ENCODE data around the gene SLC24A3. TPM values are rescaled to one million over a fixed set of nuclear protein-coding genes. Genes with fewer than 3 reads are reported as not detected.

SLC24A3 gene
- total RNA-seq, 1 donor from 2014 or later: 0.79 TPM

DNA sequence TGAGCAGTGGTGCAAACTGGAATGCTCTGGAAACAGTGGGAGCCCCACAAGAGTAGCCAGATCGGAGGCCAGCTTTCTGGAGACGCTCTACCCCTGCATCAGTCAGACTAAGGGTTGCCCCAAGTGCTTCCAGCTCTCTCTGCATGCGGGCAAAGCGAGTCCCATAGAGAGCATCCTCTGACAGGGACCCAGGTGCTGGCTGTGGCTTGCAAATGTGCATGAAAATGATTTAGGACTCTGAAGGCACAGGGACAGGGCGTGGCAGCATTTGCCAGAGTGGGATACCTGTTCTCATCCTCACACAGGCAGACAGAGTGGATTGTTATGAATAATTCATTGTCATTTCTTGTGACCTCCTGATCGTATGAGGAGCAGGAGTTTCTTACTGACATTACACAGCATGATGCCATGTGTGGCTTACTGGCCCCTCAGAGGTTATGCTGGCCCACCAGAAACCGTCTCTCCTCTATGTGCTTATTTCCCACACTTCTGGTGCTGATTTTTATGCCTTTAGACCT, 555.9 kb downstream of the SLC24A3 start:
- no peaks in the 10 kb centered on the region for H3K4me1 ChIP-seq (ENCODE audit: insufficient read depth, low read length)
- Mint-ChIP-seq H3K27me3 (ENCODE audit: low read depth, unreplicated experiment) (no peaks in the 10 kb centered on the region), H3K27ac (ENCODE audit: unreplicated experiment) (no peak overlapping the region), H3K9me3 (ENCODE audit: unreplicated experiment) (no peaks in the 10 kb centered on the region), H3K4me1 (ENCODE audit: low read depth, unreplicated experiment) (peaks cover 23% of the 10 kb centered on the region), H3K36me3 (ENCODE audit: low read depth, unreplicated experiment) (peaks cover 5% of the 10 kb centered on the region), H3K4me3 (ENCODE audit: unreplicated experiment) (no peak overlapping the region)
- FAIRE-seq (no peak), DNase-seq (ENCODE audit: low read depth) (no peak)
- peaks cover 8% of the 10 kb centered on the region for H4K20me1 ChIP-seq (ENCODE audit: insufficient read depth, low read length)
- no peak overlapping the region for H3K9ac ChIP-seq (ENCODE audit: low read length)
- TF ChIP-seq EZH2 (IDR thresholded peaks at IDR 0.05; ENCODE audit: insufficient read depth, low read length): no peak
- TF ChIP-seq, protein P1, sequence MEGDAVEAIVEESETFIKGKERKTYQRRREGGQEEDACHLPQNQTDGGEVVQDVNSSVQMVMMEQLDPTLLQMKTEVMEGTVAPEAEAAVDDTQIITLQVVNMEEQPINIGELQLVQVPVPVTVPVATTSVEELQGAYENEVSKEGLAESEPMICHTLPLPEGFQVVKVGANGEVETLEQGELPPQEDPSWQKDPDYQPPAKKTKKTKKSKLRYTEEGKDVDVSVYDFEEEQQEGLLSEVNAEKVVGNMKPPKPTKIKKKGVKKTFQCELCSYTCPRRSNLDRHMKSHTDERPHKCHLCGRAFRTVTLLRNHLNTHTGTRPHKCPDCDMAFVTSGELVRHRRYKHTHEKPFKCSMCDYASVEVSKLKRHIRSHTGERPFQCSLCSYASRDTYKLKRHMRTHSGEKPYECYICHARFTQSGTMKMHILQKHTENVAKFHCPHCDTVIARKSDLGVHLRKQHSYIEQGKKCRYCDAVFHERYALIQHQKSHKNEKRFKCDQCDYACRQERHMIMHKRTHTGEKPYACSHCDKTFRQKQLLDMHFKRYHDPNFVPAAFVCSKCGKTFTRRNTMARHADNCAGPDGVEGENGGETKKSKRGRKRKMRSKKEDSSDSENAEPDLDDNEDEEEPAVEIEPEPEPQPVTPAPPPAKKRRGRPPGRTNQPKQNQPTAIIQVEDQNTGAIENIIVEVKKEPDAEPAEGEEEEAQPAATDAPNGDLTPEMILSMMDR (IDR thresholded peaks at IDR 0.05; ENCODE audit: insufficient read depth, low read depth, low read length): no peak
- H3K27me3 ChIP-seq (ENCODE audit: insufficient read depth, low read length): no peaks in the 10 kb centered on the region
- H3K4me2 ChIP-seq (ENCODE audit: low read length): no peak overlapping the region
- no peak overlapping the region for H3K4me3 ChIP-seq (ENCODE audit: insufficient read depth, low read depth, low read length)
- H3K9me3 ChIP-seq (ENCODE audit: insufficient read depth, low read depth, low read length): no peaks in the 10 kb centered on the region
- no peak overlapping the region for H3K27ac ChIP-seq (ENCODE audit: low read depth, low read length)
- H3K79me2 ChIP-seq (ENCODE audit: insufficient read depth, low read length): peaks cover 4% of the 10 kb centered on the region
- no peaks in the 10 kb centered on the region for H3K36me3 ChIP-seq (ENCODE audit: insufficient read depth, low read length)
- no peak overlapping the region for H2AFZ ChIP-seq (ENCODE audit: low read depth, low read length)

DNA sequence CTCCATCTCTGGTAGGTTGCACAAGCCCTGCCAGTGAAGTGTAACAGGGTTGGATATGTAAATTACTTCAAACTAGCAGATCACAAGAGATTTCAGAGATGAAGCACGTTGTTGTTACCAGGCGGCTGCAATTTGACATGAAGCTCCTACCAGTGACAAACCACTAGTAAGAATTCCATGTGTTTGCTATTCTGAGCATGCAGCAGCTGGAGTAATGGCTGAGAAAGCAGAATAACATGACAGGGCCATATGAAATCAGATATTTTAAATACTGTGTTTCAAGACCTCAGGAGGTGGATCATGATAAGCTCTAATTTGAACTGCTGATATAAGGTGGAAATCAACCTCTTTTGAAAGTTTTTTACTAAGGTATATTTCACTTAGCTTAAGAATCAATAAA, 557.1 kb downstream of the SLC24A3 start:
- peaks cover 4% of the 10 kb centered on the region for H3K79me2 ChIP-seq (ENCODE audit: insufficient read depth, low read length)

DNA sequence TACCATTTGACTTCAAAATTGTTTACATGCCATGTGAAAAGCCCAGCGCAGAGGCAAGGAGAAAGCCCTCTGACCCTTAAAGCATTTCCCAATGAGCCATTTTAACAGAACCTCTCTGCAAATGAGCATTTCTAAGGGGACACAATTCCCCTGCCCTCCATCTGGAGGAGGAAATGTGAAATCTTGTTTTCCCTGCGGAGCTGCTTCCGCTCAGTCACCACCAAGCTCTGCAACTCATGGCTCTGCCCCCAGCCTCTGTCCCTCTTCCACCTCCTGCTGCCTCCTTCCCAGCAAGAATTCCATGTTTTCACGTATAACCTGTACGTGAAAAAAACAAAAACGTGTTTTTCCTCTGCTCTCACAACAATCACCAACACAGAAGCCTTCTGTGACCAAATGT, 557.9 kb downstream of the SLC24A3 start:
- no peaks in the 10 kb centered on the region for H3K27me3 ChIP-seq (ENCODE audit: insufficient read depth, low read length)
- H3K27ac ChIP-seq (ENCODE audit: low read depth, low read length): no peak overlapping the region
- DNase-seq (ENCODE audit: low read depth): no peak
- Mint-ChIP-seq H3K27ac (ENCODE audit: unreplicated experiment) (peak overlapping the region; percentile 48), H3K9me3 (ENCODE audit: unreplicated experiment) (no peaks in the 10 kb centered on the region), H3K27me3 (ENCODE audit: low read depth, unreplicated experiment) (no peaks in the 10 kb centered on the region), H3K4me1 (ENCODE audit: low read depth, unreplicated experiment) (peaks cover 20% of the 10 kb centered on the region), H3K4me3 (ENCODE audit: unreplicated experiment) (no peak overlapping the region), H3K36me3 (ENCODE audit: low read depth, unreplicated experiment) (peaks cover 5% of the 10 kb centered on the region)
- H2AFZ ChIP-seq (ENCODE audit: low read depth, low read length): no peak overlapping the region
- no peaks in the 10 kb centered on the region for H3K36me3 ChIP-seq (ENCODE audit: insufficient read depth, low read length)
- H3K4me2 ChIP-seq (ENCODE audit: low read length): no peak overlapping the region
- peaks cover 8% of the 10 kb centered on the region for H4K20me1 ChIP-seq (ENCODE audit: insufficient read depth, low read length)
- no peak overlapping the region for H3K9ac ChIP-seq (ENCODE audit: low read length)
- no peak overlapping the region for H3K4me3 ChIP-seq (ENCODE audit: insufficient read depth, low read depth, low read length)
- FAIRE-seq: no peak
- no peaks in the 10 kb centered on the region for H3K4me1 ChIP-seq (ENCODE audit: insufficient read depth, low read length)
- TF ChIP-seq EZH2 (IDR thresholded peaks at IDR 0.05; ENCODE audit: insufficient read depth, low read length): no peak
- TF ChIP-seq, protein P1 (IDR thresholded peaks at IDR 0.05; ENCODE audit: insufficient read depth, low read depth, low read length): no peak
- no peaks in the 10 kb centered on the region for H3K9me3 ChIP-seq (ENCODE audit: insufficient read depth, low read depth, low read length)
- H3K79me2 ChIP-seq (ENCODE audit: insufficient read depth, low read length): peaks cover 4% of the 10 kb centered on the region

More for the DNA sequence above, 557.1 kb downstream of the SLC24A3 start:
- Histone ChIP-seq H3K4me3 (ENCODE audit: insufficient read depth, low read depth, low read length) (no peak overlapping the region), H3K27ac (ENCODE audit: low read depth, low read length) (no peak overlapping the region), H3K36me3 (ENCODE audit: insufficient read depth, low read length) (no peaks in the 10 kb centered on the region), H3K27me3 (ENCODE audit: insufficient read depth, low read length) (no peaks in the 10 kb centered on the region), H3K9me3 (ENCODE audit: insufficient read depth, low read depth, low read length) (no peaks in the 10 kb centered on the region), H4K20me1 (ENCODE audit: insufficient read depth, low read length) (peaks cover 8% of the 10 kb centered on the region), H2AFZ (ENCODE audit: low read depth, low read length) (no peak overlapping the region), H3K4me2 (ENCODE audit: low read length) (no peak overlapping the region), H3K4me1 (ENCODE audit: insufficient read depth, low read length) (no peaks in the 10 kb centered on the region), H3K9ac (ENCODE audit: low read length) (no peak overlapping the region)
- Mint-ChIP-seq H3K4me3 (ENCODE audit: unreplicated experiment) (no peak overlapping the region), H3K27me3 (ENCODE audit: low read depth, unreplicated experiment) (no peaks in the 10 kb centered on the region), H3K27ac (ENCODE audit: unreplicated experiment) (no peak overlapping the region), H3K4me1 (ENCODE audit: low read depth, unreplicated experiment) (peaks cover 22% of the 10 kb centered on the region), H3K9me3 (ENCODE audit: unreplicated experiment) (no peaks in the 10 kb centered on the region), H3K36me3 (ENCODE audit: low read depth, unreplicated experiment) (peaks cover 5% of the 10 kb centered on the region)
- TF ChIP-seq, protein P1 (IDR thresholded peaks at IDR 0.05; ENCODE audit: insufficient read depth, low read depth, low read length): no peak
- TF ChIP-seq EZH2 (IDR thresholded peaks at IDR 0.05; ENCODE audit: insufficient read depth, low read length): no peak
- FAIRE-seq (no peak), DNase-seq (ENCODE audit: low read depth) (no peak)

Data from astrocyte (in vitro differentiated cells and primary cell).